GM04503 (cell line): ENCODE data around the gene AFF1.
A peak's percentile ranks its signal among the peaks of the same experiment; 100 is the strongest.

ENCODE experiments used
- DNase-seq: peaks from one replicate; pipeline ENCODE4 v3.0.0-alpha.2; 2012; ENCODE audit warnings: low read depth

AFF1 gene

GRCh38 chr4:86934771-86935565, at the start of gene AFF1:
TSS of gene AFF1 (plus strand) at chr4:86935011. CDS start at chr4:86948534, 13,523 bp downstream.
- DNase-seq, result no peak

GRCh38 chr4:86890790-86891189, 44.0 kb upstream of the AFF1 start:
- no peak for DNase-seq

- DNase-seq, result no peak
These were observed 42.8 kb upstream of the AFF1 start, which contains the start of gene C4orf36 for GRCh38 chr4:86891762-86892635. TSS of gene C4orf36 (minus strand) at chr4:86892422. CDS start at chr4:86891520, 902 bp downstream.

DNA sequence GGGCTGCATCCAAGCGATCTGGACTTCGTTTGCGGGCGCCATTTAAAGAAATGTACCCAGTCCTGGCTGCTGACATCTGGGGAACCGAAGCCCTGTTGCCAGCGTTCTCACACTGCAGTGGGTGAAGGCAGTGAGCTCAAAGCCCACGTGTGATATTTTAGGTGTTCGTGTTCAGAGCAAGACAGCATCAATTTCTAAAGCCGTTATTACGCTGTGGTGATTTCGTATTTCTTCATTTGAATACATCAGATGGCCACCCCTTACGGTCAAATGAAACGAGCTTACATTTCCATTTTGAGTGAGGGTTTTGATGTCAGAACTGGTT, 42.2 kb upstream of the AFF1 start:
- no peak for DNase-seq

GRCh38 chr4:86893136-86893535, 41.7 kb upstream of the AFF1 start:
- DNase-seq, result no peak

- no peak for DNase-seq
These were observed 40.4 kb upstream of the AFF1 start for GRCh38 chr4:86894455-86894854.

GRCh38 chr4:86895692-86896488, 38.9 kb upstream of the AFF1 start:
- no peak for DNase-seq

GRCh38 chr4:86896596-86896995, 38.2 kb upstream of the AFF1 start:
- no peak for DNase-seq

- DNase-seq, result no peak
These were observed 36.2 kb upstream of the AFF1 start for GRCh38 chr4:86898562-86898961.

DNA sequence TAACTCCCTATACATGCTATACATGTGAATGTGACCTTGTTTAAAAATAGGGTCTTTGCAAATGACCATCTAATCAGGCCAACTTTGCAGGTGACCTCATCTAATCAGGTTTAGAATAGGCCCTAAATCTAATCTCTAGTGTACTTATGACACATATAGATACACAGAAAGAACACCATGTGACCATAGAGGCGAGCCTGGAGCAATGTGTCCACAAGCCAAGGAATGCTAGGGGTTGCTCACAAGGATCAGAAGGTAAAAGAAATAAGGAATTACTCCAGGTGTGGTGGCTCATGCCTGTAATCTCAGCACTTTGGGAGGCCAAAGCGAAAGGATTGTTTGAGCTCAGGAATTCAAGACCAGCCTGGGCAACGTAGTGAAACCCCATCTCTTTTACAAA, 32.9 kb upstream of the AFF1 start:
- no peak for DNase-seq

DNA sequence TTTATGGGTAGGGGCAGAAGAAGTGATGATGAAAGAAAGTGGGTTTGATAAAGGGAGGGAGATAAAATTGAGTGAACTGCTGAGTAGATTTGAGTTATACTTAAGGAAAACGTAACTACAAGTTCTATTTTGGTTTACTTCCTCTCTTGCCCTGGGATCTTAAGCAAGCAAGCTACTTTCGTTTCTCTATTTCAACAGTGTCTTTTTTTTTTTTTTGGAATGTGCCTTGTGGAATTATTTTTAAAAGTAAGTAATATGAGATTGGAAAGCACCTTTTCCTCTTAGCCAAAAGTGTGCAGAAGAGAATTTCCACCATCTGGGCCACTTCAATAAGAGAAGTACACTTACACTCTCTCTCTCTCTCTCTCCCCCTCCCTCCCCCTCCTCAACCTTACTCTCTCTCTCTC, 26.6 kb upstream of the AFF1 start:
- DNase-seq, result no peak

DNA sequence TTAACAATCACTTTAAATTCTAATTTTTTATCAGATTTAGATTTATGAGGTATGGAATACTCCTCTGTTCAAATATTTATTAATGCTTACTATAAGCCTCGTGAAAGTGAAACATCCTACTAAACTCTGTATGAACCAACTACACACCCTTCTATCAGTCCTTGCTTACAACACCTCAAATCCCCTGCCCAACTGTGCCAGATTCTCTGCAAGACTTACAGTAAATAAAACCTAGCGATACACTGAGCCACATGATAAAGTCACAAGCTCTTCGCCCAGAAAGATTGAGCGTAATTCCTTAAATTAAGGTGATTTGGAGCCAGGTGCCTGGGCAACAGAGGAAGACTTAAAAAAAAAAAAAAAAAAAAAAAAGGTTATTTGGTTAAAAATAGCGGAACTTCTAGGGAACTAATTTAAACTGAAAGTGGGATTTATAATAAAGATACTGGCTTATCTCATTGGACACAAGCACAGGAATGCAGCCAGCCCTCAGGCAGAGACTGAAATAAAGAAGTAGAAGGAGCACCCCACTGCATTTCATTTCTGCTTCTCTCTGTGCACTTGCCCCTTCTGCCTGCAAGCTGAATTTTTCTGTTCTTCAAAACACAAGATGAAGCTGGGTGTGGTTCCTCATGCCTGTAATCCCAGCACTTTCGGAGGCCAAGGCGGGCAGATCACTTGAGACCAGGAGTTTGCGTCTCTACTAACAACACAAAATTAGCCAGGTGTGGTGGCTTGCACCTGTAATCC, 25.1 kb upstream of the AFF1 start:
- no peak for DNase-seq

GRCh38 chr4:86910369-86910768, 24.4 kb upstream of the AFF1 start:
- DNase-seq, result no peak

DNA sequence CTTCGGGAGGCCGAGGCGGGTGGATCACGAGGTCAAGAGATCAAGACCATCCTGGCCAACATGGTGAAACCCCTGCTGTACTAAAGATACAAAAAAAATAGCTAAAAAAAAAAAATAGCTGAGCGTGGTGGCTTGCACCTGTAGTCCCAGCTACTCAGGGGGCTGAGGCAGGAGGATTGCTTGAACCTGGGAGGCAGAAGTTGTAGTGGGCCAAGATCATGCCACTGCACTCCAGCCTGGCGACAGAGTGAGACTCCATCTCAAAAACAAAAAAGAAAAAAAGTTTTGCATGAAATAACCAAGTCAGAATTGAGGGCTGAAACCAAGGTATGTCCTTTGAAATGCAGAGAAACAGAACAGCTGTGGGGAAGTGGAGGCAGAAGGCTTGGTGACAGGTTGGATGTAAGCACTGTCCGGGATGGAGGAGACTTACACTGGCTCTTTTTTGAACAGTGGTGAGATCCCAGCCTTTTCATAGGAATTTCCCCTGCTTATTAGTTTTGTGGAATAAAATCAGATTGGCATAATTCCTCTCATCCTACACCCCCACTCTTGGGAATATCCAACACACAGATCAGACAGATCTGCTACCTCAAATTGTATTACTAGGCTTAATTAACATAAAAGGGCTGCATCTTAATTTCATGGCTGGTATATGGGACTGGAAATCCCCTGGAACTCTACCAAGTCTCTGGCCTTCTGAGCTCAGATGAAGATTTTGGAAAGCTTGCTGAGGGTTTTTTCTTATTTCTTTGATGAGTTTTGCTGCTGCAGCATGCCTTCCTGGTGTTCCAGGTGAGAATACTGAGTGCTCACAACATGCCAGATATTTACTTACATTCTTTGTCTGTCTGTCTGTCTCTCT, 23.8 kb upstream of the AFF1 start:
- DNase-seq, result no peak

DNA sequence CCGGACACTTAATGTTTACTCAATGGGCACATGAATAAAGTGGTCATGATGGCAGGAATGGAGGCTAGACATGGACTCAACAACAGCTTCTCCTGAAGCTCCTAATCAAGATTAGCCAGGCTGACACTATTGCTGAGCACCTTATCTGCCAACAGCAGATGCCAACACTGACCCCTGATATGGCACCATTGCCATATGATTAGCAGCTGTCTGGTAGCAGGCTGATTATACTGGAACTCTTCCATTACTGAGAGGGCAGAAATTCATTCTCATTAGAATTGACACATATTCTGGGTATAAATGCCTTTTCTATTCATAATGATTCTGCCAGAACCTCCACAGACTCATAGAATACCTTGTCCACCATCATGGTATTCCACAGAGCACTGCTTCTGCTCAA, 18.4 kb upstream of the AFF1 start:
- DNase-seq, result no peak

DNA sequence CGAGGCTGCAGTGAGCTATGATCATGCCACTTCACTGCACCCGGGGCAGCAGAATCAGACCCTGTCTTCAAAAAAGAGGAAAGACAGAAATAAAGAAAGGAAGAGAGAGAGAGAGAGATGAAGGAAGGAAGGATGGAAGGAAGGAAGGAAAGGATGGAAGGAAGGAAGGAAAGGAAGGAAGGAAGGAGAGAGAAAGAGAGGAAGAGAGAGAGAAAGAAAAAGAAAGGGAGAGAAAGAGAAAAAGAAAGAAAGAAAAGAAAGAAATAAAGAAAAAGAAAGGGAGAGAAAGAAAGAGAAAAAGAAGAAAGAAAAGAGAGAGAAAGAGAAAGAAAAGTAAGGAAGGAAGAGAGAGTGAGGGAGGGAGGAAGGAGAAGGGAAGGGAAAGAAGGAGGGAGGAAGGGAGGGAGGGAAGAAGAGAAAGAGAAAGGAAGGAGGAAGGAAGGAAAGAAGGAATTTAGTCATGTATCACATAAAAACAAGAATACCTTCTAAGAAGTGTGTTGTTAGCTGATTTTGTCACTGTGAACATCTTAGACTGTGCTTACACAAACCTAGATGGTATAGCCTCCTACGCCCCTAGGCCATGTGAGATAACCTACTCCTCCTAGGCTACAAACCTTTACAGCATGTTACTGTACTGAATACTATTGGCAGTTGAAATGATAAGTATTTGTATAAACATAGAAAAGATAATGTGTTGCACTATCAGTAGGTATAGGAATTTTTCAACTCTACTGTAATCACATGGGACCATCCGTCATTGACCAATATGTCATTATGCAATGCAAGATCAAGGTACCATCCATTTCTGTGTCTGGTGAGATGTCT, 17.4 kb upstream of the AFF1 start:
- no peak for DNase-seq

- peak; percentile 63 for DNase-seq
These were observed 16.2 kb upstream of the AFF1 start for GRCh38 chr4:86918539-86919072.

DNA sequence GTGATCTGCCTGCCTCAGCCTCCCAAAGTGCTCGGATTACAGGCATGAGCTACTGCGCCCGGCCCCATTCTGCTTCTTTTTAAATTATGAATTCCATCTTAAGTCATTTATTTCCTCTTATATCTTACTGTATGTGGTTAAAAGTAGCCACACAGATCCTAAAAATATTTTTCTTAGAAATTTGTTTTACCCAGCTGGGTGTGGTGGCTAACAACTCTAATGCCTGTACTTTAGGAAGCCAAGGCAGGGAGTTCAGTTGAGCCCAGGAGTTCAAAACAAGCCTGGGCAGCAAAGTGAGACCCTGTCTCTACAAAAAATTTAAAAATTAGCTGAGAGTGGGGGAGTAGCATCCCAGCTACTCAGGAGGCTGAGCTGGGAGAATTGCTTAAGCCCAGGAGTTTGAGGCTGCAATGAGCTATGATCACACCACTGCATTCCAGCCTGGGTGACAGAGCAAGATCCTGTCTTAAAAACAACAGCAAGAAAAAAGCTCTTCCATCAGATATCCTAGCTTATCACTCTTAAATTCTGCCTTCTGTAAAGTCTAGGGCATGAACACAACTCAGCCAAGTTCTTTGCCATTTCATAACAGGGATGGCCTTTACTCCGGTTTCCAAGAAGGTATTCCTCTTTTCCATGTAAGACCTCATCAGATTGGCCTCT, 15.1 kb upstream of the AFF1 start:
- no peak for DNase-seq
